HG03039 (cell line): ENCODE measurements around the gene PSMD1.
"Not testable (repeated sequence)": the region's sequence is repeated elsewhere in the genome, so short reads cannot be mapped to it uniquely, and the experiment has no call there.

Source experiments
- ATAC-seq: cut with Tn5 transposase; IDR thresholded peaks from one replicate; pipeline ENCODE4 v1.9.1; 2021; ENCODE audit warnings: mild to moderate bottlenecking, moderate library complexity; ENCODE audit not compliant: unreplicated experiment

PSMD1 gene

GRCh38 chr2:231052494-231053451 lies 3.9 kb upstream of the PSMD1 start:
- peak; percentile 69 for ATAC-seq

GRCh38 chr2:231053846-231054245 lies 2.8 kb upstream of the PSMD1 start:
- no peak for ATAC-seq

GRCh38 chr2:231057590-231057989 lies 923 bp downstream of the PSMD1 start:
- ATAC-seq: no peak

GRCh38 chr2:231058761-231059550 lies 2.3 kb downstream of the PSMD1 start:
- ATAC-seq: no peak

GRCh38 chr2:231059756-231060155 lies 3.1 kb downstream of the PSMD1 start:
- ATAC-seq: no peak

- ATAC-seq: no peak
These were observed 6.1 kb downstream of the PSMD1 start for GRCh38 chr2:231062776-231063175.

- no peak for ATAC-seq
These were observed 6.7 kb downstream of the PSMD1 start for GRCh38 chr2:231063347-231063746.

GRCh38 chr2:231065966-231066365 lies 9.3 kb downstream of the PSMD1 start:
- no peak for ATAC-seq

GRCh38 chr2:231067531-231067930 lies 10.9 kb downstream of the PSMD1 start:
- not testable (repeated sequence) for ATAC-seq

GRCh38 chr2:231068525-231069222 lies 12.0 kb downstream of the PSMD1 start:
- ATAC-seq: no peak

- no peak for ATAC-seq
These were observed 12.8 kb downstream of the PSMD1 start for GRCh38 chr2:231069379-231070054.

GRCh38 chr2:231084565-231084964 lies 27.9 kb downstream of the PSMD1 start:
- no peak for ATAC-seq

GRCh38 chr2:231088754-231089153 lies 32.1 kb downstream of the PSMD1 start:
- no peak for ATAC-seq

- no peak for ATAC-seq
These were observed 37.3 kb downstream of the PSMD1 start for GRCh38 chr2:231093933-231094332.

GRCh38 chr2:231094736-231095346 lies 38.2 kb downstream of the PSMD1 start:
- no peak for ATAC-seq

GRCh38 chr2:231099918-231100317 lies 43.3 kb downstream of the PSMD1 start:
- ATAC-seq: no peak

- not testable (repeated sequence) for ATAC-seq
These were observed 43.7 kb downstream of the PSMD1 start for GRCh38 chr2:231100321-231100720.

GRCh38 chr2:231100990-231101389 lies 44.3 kb downstream of the PSMD1 start:
- no peak for ATAC-seq

- ATAC-seq: no peak
These were observed 46.1 kb downstream of the PSMD1 start for GRCh38 chr2:231102772-231103171.

- ATAC-seq: peak; percentile 61
These were observed 47.5 kb downstream of the PSMD1 start for GRCh38 chr2:231104115-231104713.
